NCI-H1048 (cell line): Measurements from ENCODE around the gene COL7A1.

ENCODE experiments used
- DNase-seq: peaks from one replicate; lab custom pipeline; 2025; lab: John Stamatoyannopoulos, UW

The COL7A1 gene

GRCh38 chr3:48591886-48592518, 3.1 kb downstream of the COL7A1 start:
- DNase-seq, result no peak

GRCh38 chr3:48591436-48591835, 3.7 kb downstream of the COL7A1 start:
- no peak for DNase-seq

GRCh38 chr3:48588230-48588629, 6.9 kb downstream of the COL7A1 start:
- no peak for DNase-seq

GRCh38 chr3:48587686-48588085, 7.4 kb downstream of the COL7A1 start:
- DNase-seq, result no peak

- no peak for DNase-seq
These were observed 9.7 kb downstream of the COL7A1 start for GRCh38 chr3:48585411-48585810.

GRCh38 chr3:48584836-48585235, 10.3 kb downstream of the COL7A1 start:
- no peak for DNase-seq

- DNase-seq, result no peak
These were observed 13.3 kb downstream of the COL7A1 start for GRCh38 chr3:48581621-48582481.

GRCh38 chr3:48576647-48577046, 18.5 kb downstream of the COL7A1 start:
- DNase-seq, result no peak

- no peak for DNase-seq
These were observed 19.8 kb downstream of the COL7A1 start for GRCh38 chr3:48575366-48575765.

- DNase-seq, result no peak
These were observed 21.1 kb downstream of the COL7A1 start for GRCh38 chr3:48573973-48574585.

- no peak for DNase-seq
These were observed 22.6 kb downstream of the COL7A1 start for GRCh38 chr3:48572517-48572916.

- DNase-seq, result no peak
These were observed 23.2 kb downstream of the COL7A1 start for GRCh38 chr3:48571938-48572337.

- no peak for DNase-seq
These were observed 25.2 kb downstream of the COL7A1 start for GRCh38 chr3:48569808-48570450.

GRCh38 chr3:48569400-48569799, 25.7 kb downstream of the COL7A1 start:
- no peak for DNase-seq

GRCh38 chr3:48568476-48568875, 26.7 kb downstream of the COL7A1 start:
- no peak for DNase-seq

- no peak for DNase-seq
These were observed 27.6 kb downstream of the COL7A1 start for GRCh38 chr3:48567500-48567899.

- DNase-seq, result no peak
These were observed 28.0 kb downstream of the COL7A1 start for GRCh38 chr3:48567090-48567489.

GRCh38 chr3:48566401-48566760, 28.7 kb downstream of the COL7A1 start:
- no peak for DNase-seq

GRCh38 chr3:48565591-48566400, 29.3 kb downstream of the COL7A1 start:
- DNase-seq, result no peak

- DNase-seq, result no peak
These were observed 29.9 kb downstream of the COL7A1 start for GRCh38 chr3:48565186-48565585.

GRCh38 chr3:48564667-48565066, 30.5 kb downstream of the COL7A1 start:
- no peak for DNase-seq

GRCh38 chr3:48564022-48564421, 31.1 kb downstream of the COL7A1 start:
- DNase-seq, result no peak
